ENCODE measurements around the gene ATP8A1. TPM values are rescaled to one million over a fixed set of nuclear protein-coding genes. Genes with fewer than 3 reads are reported as not detected.

The ATP8A1 gene
- total RNA-seq, 2 donors from 2014 or later, result 15.2 to 24.7 TPM

GRCh38 chr4:42646999-42647541 is 9.8 kb downstream of the ATP8A1 start:
- Histone ChIP-seq H3K27ac (no peak overlapping the region), H3K27me3 (replicated peaks; ENCODE audit: insufficient read depth) (no peaks in the 10 kb centered on the region), H3K4me1 (ENCODE audit: control insufficient read depth in 1 of 2, low read depth in 2 of 2) (no peaks in the 10 kb centered on the region), H3K9me3 (no peaks in the 10 kb centered on the region), H3K36me3 (no peaks in the 10 kb centered on the region), H3K4me3 (no peak overlapping the region)
- ATAC-seq (ENCODE audit: insufficient number of reproducible peaks, low FRiP score, low read depth) (no peak), DNase-seq (ENCODE audit: low spot score) (no peak)
- TF ChIP-seq CTCF (IDR thresholded peaks at IDR 0.05), result no peak

GRCh38 chr4:42646013-42646784 is 10.7 kb downstream of the ATP8A1 start:
- Histone ChIP-seq H3K27me3 (replicated peaks; ENCODE audit: insufficient read depth) (no peaks in the 10 kb centered on the region), H3K4me1 (ENCODE audit: control insufficient read depth in 1 of 2, low read depth in 2 of 2) (no peaks in the 10 kb centered on the region), H3K9me3 (no peaks in the 10 kb centered on the region), H3K27ac (no peak overlapping the region), H3K4me3 (no peak overlapping the region), H3K36me3 (no peaks in the 10 kb centered on the region)
- no peak for TF ChIP-seq CTCF (IDR thresholded peaks at IDR 0.05)
- no peak for DNase-seq (ENCODE audit: low spot score)
- no peak for ATAC-seq (ENCODE audit: insufficient number of reproducible peaks, low FRiP score, low read depth)

- no peaks in the 10 kb centered on the region for H3K4me1 ChIP-seq (ENCODE audit: control insufficient read depth in 1 of 2, low read depth in 2 of 2)
- no peak for ATAC-seq (ENCODE audit: insufficient number of reproducible peaks, low FRiP score, low read depth)
- no peaks in the 10 kb centered on the region for H3K36me3 ChIP-seq
- H3K9me3 ChIP-seq, result no peaks in the 10 kb centered on the region
- no peak overlapping the region for H3K27ac ChIP-seq
- no peaks in the 10 kb centered on the region for H3K27me3 ChIP-seq (replicated peaks; ENCODE audit: insufficient read depth)
- TF ChIP-seq CTCF (IDR thresholded peaks at IDR 0.05), result no peak
- DNase-seq (ENCODE audit: low spot score), result no peak
- no peak overlapping the region for H3K4me3 ChIP-seq
These were observed 12.0 kb downstream of the ATP8A1 start for GRCh38 chr4:42644897-42645296.

- ATAC-seq (ENCODE audit: insufficient number of reproducible peaks, low FRiP score, low read depth), result no peak
- H3K4me3 ChIP-seq, result no peak overlapping the region
- DNase-seq (ENCODE audit: low spot score), result no peak
- no peaks in the 10 kb centered on the region for H3K4me1 ChIP-seq (ENCODE audit: control insufficient read depth in 1 of 2, low read depth in 2 of 2)
- H3K27ac ChIP-seq, result no peak overlapping the region
- no peaks in the 10 kb centered on the region for H3K9me3 ChIP-seq
- no peak for TF ChIP-seq CTCF (IDR thresholded peaks at IDR 0.05)
- H3K36me3 ChIP-seq, result no peaks in the 10 kb centered on the region
- H3K27me3 ChIP-seq (replicated peaks; ENCODE audit: insufficient read depth), result no peaks in the 10 kb centered on the region
These were observed 13.2 kb downstream of the ATP8A1 start for GRCh38 chr4:42643685-42644084.

GRCh38 chr4:42642845-42643615 is 13.9 kb downstream of the ATP8A1 start:
- DNase-seq (ENCODE audit: low spot score) (no peak), ATAC-seq (ENCODE audit: insufficient number of reproducible peaks, low FRiP score, low read depth) (no peak)
- Histone ChIP-seq H3K27ac (no peak overlapping the region), H3K4me3 (no peak overlapping the region), H3K36me3 (no peaks in the 10 kb centered on the region), H3K9me3 (no peaks in the 10 kb centered on the region), H3K27me3 (replicated peaks; ENCODE audit: insufficient read depth) (no peaks in the 10 kb centered on the region), H3K4me1 (ENCODE audit: control insufficient read depth in 1 of 2, low read depth in 2 of 2) (no peaks in the 10 kb centered on the region)
- no peak for TF ChIP-seq CTCF (IDR thresholded peaks at IDR 0.05)

Data from thoracic aorta (tissue), 2 donors.